Measurements from ENCODE around the gene UNK.

DNA sequence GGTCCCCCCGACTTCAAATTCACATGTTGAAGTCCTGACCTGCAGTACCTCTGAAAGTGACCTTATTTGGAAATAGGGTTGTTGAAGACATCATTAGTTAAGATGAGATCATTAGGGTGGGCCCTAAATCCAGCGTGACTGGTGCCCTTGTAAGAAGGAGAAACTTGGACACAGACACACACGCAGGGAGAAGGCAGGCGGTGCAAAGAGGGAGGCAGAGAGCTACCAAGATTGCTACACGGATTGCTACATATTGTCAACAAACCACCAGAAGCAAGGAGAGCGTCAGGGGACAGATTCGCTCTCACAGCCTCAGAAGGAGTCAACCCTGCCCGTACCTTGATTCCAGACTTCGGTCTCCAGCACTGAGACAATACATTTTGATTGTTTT, 77.3 kb downstream of the UNK start:
- TF ChIP-seq, protein P1, sequence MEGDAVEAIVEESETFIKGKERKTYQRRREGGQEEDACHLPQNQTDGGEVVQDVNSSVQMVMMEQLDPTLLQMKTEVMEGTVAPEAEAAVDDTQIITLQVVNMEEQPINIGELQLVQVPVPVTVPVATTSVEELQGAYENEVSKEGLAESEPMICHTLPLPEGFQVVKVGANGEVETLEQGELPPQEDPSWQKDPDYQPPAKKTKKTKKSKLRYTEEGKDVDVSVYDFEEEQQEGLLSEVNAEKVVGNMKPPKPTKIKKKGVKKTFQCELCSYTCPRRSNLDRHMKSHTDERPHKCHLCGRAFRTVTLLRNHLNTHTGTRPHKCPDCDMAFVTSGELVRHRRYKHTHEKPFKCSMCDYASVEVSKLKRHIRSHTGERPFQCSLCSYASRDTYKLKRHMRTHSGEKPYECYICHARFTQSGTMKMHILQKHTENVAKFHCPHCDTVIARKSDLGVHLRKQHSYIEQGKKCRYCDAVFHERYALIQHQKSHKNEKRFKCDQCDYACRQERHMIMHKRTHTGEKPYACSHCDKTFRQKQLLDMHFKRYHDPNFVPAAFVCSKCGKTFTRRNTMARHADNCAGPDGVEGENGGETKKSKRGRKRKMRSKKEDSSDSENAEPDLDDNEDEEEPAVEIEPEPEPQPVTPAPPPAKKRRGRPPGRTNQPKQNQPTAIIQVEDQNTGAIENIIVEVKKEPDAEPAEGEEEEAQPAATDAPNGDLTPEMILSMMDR (IDR thresholded peaks at IDR 0.05), result no peak
- no peak for TF ChIP-seq POLR2A (IDR thresholded peaks at IDR 0.05; ENCODE audit: low read depth)
- TF ChIP-seq EP300 (IDR thresholded peaks at IDR 0.05), result no peak

All from esophagus muscularis mucosa (tissue), 4 donors.